GM19397 (cell line): Measurements from ENCODE around the gene DCUN1D3.

Source experiments
- ATAC-seq: cut with Tn5 transposase; IDR thresholded peaks from one replicate; pipeline ENCODE4 v1.9.1; 2021; ENCODE audit warnings: mild to moderate bottlenecking, moderate library complexity; ENCODE audit not compliant: unreplicated experiment

The DCUN1D3 gene

GRCh38 chr16:20920091-20920490 lies 19.9 kb upstream of the DCUN1D3 start:
- ATAC-seq: no peak

- no peak for ATAC-seq
Measured at GRCh38 chr16:20918486-20919239, 18.5 kb upstream of the DCUN1D3 start.

DNA sequence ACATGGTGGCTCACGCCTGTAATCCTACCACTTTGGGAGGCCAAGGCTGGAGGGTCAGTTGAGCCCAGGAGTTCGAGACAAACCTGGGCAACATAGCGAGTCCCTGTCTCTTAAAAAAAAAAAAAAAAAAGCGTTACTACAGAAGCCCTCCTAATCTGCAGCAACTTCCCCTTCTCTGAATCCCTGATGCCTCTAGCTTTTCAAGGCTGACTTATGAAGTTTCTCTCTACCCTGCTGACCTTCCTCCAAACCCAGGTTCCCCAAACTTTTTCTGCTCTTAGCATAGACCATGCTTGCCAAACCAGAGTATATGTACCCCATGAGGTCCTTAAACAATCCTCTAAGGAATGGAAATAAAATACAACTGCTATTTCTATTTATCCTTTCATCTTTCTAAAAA lies 16.8 kb upstream of the DCUN1D3 start:
- ATAC-seq: no peak

- ATAC-seq: no peak
Measured at GRCh38 chr16:20916289-20916688, 16.1 kb upstream of the DCUN1D3 start.

DNA sequence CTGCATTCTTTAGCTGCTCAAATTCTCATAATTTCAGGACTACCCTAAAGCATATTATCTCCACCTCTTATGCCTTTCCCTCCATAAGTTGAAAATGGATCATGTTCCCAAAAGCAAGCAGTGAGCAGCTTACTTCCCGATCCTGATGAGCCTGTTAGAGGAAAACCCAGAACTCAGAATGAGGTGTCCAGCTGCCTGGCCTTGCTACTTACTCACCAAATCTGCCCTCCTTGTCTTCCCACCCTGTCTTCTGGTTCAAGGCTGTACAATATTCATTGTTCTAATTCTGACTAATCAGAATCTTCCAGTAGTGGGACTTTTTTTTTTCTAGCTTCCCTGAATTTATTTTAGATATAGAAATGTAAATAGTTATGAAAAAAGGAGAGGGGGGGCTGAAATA lies 11.2 kb upstream of the DCUN1D3 start:
- ATAC-seq: no peak

GRCh38 chr16:20910781-20911321 lies 10.7 kb upstream of the DCUN1D3 start:
- ATAC-seq: no peak

DNA sequence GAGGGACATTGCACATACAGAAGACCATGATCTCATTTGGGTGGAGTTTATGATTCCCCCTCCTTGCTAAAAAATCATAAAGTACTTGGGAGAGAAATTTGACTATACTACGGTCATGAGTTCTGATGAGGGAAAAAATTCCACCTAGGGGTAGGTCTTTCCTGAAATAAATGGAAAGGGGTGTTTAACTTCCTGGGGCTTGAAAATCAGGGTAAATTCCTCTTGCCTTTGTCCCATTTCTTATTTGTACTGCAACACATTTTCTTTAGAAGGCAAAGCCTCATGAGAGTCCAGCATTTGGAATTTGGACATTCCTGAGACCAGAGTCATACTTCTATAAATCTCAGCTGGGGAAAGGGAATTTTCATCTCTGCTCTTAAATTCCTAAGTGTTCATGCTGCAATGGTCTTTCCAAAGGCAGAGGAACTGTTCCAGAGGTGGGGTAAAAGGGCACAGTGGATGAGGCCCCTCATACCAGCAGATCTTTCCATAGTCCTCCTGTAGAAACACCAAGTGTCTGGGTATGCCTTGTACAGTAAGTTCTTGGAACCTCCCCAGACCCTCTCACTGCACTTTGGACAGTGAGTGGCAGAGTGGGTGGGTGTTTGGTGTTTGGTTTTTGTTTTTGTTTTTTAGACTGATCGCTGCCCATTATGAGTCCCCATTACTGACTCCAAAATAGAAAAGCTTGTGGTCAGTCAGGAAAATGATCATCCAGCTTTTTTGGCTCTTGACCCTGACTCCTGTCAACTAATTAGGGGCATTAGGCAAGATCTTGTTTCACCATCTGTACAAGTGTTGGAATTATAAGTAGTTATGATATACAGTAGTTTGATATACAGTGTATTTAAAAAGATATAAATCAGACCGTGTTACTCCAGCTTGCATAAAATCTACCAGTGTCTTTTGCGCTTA lies 6.4 kb upstream of the DCUN1D3 start:
- ATAC-seq: no peak

- no peak for ATAC-seq
Measured at GRCh38 chr16:20905576-20905975, 5.4 kb upstream of the DCUN1D3 start.

DNA sequence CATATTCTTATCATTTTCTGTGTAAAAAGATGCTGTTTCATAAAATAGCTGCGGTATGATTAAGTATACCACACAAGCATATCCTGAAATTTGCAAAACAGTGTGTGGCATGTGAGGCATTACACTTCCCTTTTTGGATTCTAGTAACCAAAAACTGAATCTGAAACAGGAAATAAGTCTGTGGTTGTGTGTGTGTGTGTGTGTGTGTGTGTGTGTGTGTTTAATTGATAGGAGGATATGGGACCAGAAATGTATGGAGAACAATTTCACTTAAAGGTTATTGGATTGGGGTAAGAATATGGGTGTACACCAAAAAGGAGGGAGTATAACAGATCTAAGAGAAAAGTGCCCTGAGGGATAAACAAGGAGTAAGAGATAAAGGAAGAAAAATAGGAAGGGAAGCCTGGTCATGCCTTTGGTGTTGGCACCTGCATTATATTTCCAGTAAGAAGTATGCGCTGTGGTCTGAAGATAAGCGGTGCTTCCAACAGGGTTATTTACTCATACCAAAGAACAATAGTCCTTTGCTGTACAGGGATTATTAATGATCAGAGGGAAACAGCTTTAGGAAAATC lies 4.4 kb upstream of the DCUN1D3 start:
- no peak for ATAC-seq

- no peak for ATAC-seq
Measured at GRCh38 chr16:20903899-20904506, 3.8 kb upstream of the DCUN1D3 start.

- ATAC-seq: no peak
Measured at GRCh38 chr16:20903116-20903898, 3.1 kb upstream of the DCUN1D3 start.

- no peak for ATAC-seq
Measured at GRCh38 chr16:20902426-20902825, 2.3 kb upstream of the DCUN1D3 start.

GRCh38 chr16:20901436-20902112 lies 1.4 kb upstream of the DCUN1D3 start:
- ATAC-seq: peak; percentile 32

- ATAC-seq: no peak
Measured at GRCh38 chr16:20901068-20901435, 894 bp upstream of the DCUN1D3 start.

- ATAC-seq: no peak
Measured at GRCh38 chr16:20899477-20900298, 470 bp downstream of the DCUN1D3 start.

GRCh38 chr16:20899071-20899470 lies 1.1 kb downstream of the DCUN1D3 start:
- no peak for ATAC-seq

DNA sequence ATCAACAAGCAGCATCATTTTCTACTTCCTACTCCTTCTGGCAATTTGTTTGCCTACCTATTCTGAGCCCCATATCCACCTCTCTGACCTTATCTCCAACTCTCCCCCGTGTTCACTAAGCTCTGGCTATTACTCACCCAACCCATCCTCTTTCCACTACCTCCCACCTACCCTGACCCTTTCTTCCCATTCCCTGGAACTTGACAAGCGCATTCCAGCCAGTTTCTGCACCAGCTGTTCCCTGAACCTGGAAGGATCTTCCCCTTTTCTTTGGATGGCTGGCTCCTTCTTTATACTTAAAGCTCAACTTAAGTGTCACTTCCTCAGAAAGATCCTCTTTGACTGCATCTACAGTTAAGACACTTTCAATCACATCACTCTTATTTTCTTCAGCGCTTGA lies 2.2 kb downstream of the DCUN1D3 start:
- no peak for ATAC-seq

DNA sequence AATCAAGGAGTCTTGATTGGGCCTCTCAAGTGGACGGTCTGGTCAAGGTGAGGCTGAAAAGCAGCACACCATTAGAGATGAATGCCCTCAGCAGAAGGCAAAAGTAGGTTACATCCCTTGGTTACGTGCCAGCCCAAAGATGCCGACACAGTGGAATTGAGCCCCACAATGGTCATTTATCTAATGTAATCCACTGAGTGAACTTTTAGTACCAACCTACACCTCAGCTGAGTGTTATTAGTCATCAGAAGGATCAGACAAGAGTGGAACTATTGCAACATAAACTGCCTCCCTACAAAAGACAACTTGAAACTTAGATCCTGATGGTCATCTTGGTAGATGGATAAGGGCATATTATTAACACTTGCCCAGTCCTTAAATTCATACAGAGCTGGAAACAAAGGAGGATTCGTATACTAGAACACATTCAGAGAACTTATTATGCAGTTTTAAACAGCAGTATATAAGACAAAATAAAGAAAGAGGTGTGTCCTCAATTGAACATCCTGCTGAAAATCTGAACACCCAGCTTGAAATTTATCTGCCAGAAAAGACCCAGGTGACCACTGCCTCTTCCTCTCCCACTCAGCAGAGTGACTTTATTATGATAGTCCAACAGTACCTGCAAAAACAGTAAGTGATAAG lies 2.8 kb downstream of the DCUN1D3 start:
- no peak for ATAC-seq
